GM19043 (cell line): ENCODE measurements around the gene KY.

Experiments used
- ATAC-seq: cut with Tn5 transposase; IDR thresholded peaks from one replicate; pipeline ENCODE4 v1.9.1; 2021; ENCODE audit warnings: low read depth; ENCODE audit not compliant: unreplicated experiment

The KY gene

GRCh38 chr3:134622806-134623365 lies 27.9 kb downstream of the KY start:
- ATAC-seq: no peak

GRCh38 chr3:134621854-134622253 lies 29.0 kb downstream of the KY start:
- no peak for ATAC-seq

- no peak for ATAC-seq
Observed at GRCh38 chr3:134620476-134621115, 30.2 kb downstream of the KY start.

- ATAC-seq: no peak
Observed at GRCh38 chr3:134619884-134620445, 30.9 kb downstream of the KY start.

GRCh38 chr3:134619301-134619615 lies 31.6 kb downstream of the KY start:
- ATAC-seq: no peak

GRCh38 chr3:134618478-134619300 lies 32.1 kb downstream of the KY start:
- ATAC-seq: no peak

GRCh38 chr3:134617608-134618477 lies 33.0 kb downstream of the KY start:
- no peak for ATAC-seq

- no peak for ATAC-seq
Observed at GRCh38 chr3:134615743-134616142, 35.1 kb downstream of the KY start.

GRCh38 chr3:134614955-134615354 lies 35.9 kb downstream of the KY start:
- no peak for ATAC-seq

- ATAC-seq: no peak
Observed at GRCh38 chr3:134613006-134613520, 37.8 kb downstream of the KY start.

- no peak for ATAC-seq
Observed at GRCh38 chr3:134611516-134611915, 39.3 kb downstream of the KY start.

GRCh38 chr3:134610432-134611385 lies 40.1 kb downstream of the KY start:
- no peak for ATAC-seq

GRCh38 chr3:134609821-134610431 lies 40.9 kb downstream of the KY start:
- ATAC-seq: no peak

GRCh38 chr3:134608771-134609435 lies 41.9 kb downstream of the KY start:
- no peak for ATAC-seq

GRCh38 chr3:134608023-134608770 lies 42.6 kb downstream of the KY start:
- no peak for ATAC-seq

GRCh38 chr3:134607054-134608022 lies 43.5 kb downstream of the KY start:
- ATAC-seq: no peak
